COLO668 (cell line): ENCODE measurements around the gene ANKRD33B.
"Not testable (repeated sequence)": the region's sequence is repeated elsewhere in the genome, so short reads cannot be mapped to it uniquely, and the experiment has no call there.

Source experiments
- DNase-seq: peaks from one replicate; lab custom pipeline; 2025; ENCODE audit not compliant: unreplicated experiment; lab: John Stamatoyannopoulos, UW

The ANKRD33B gene

GRCh38 chr5:10556289-10556807, 7.5 kb upstream of the ANKRD33B start:
- no peak for DNase-seq

GRCh38 chr5:10556893-10557746, 6.8 kb upstream of the ANKRD33B start:
- DNase-seq, result no peak

- DNase-seq, result no peak
These were observed 4.7 kb upstream of the ANKRD33B start for GRCh38 chr5:10559151-10559550.

GRCh38 chr5:10559871-10560270, 4.0 kb upstream of the ANKRD33B start:
- DNase-seq, result no peak

GRCh38 chr5:10562201-10563109, 1.4 kb upstream of the ANKRD33B start:
- DNase-seq, result no peak

- peak; percentile 70 for DNase-seq
These were observed 543 bp upstream of the ANKRD33B start for GRCh38 chr5:10563110-10563944.

- DNase-seq, result no peak
These were observed 1.2 kb downstream of the ANKRD33B start for GRCh38 chr5:10564838-10565784.

- no peak for DNase-seq
These were observed 2.1 kb downstream of the ANKRD33B start for GRCh38 chr5:10565785-10566542.

GRCh38 chr5:10566543-10567068, 2.7 kb downstream of the ANKRD33B start:
- no peak for DNase-seq

GRCh38 chr5:10567121-10567591, 3.3 kb downstream of the ANKRD33B start:
- no peak for DNase-seq

- no peak for DNase-seq
These were observed 4.0 kb downstream of the ANKRD33B start for GRCh38 chr5:10567781-10568321.

GRCh38 chr5:10570540-10570939, 6.7 kb downstream of the ANKRD33B start:
- not testable (repeated sequence) for DNase-seq

- no peak for DNase-seq
These were observed 8.6 kb downstream of the ANKRD33B start for GRCh38 chr5:10572451-10572850.

GRCh38 chr5:10573487-10574145, 9.7 kb downstream of the ANKRD33B start:
- DNase-seq, result no peak

- DNase-seq, result not testable (repeated sequence)
These were observed 11.0 kb downstream of the ANKRD33B start for GRCh38 chr5:10574879-10575278.

GRCh38 chr5:10576121-10576789, 12.4 kb downstream of the ANKRD33B start:
- no peak for DNase-seq

- no peak for DNase-seq
These were observed 12.9 kb downstream of the ANKRD33B start for GRCh38 chr5:10576790-10577189.
